NCI-H1105 treated with DMSO at 0.1 percent for 48 hours (cell line): Measurements from ENCODE around the gene NSDHL.
"Not testable (repeated sequence)": the region's sequence is repeated elsewhere in the genome, so short reads cannot be mapped to it uniquely, and the experiment has no call there.

Experiments
- DNase-seq: peaks from one replicate; lab custom pipeline; 2025; lab: John Stamatoyannopoulos, UW

Gene NSDHL

DNA sequence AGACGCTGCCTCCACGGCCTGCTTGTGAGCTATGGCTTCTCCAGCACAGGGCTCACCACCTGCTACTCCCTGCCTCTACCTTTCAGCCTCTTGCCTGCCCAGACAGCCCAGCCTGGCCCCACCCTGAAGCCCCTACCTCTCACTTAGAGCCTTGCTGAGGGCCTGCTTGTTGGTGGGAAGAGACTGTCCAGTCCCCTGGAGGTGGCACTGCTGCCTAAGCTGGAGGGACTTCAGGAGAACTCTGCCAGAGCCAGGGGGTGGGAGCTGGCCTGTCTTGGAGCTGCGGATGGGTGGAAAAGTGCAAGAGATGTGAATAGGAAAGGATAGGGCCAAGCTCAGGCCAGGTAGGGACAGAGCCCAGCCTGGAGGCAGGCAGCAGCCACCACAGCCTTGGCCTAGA lies 64.3 kb downstream of the NSDHL start:
- no peak for DNase-seq

DNA sequence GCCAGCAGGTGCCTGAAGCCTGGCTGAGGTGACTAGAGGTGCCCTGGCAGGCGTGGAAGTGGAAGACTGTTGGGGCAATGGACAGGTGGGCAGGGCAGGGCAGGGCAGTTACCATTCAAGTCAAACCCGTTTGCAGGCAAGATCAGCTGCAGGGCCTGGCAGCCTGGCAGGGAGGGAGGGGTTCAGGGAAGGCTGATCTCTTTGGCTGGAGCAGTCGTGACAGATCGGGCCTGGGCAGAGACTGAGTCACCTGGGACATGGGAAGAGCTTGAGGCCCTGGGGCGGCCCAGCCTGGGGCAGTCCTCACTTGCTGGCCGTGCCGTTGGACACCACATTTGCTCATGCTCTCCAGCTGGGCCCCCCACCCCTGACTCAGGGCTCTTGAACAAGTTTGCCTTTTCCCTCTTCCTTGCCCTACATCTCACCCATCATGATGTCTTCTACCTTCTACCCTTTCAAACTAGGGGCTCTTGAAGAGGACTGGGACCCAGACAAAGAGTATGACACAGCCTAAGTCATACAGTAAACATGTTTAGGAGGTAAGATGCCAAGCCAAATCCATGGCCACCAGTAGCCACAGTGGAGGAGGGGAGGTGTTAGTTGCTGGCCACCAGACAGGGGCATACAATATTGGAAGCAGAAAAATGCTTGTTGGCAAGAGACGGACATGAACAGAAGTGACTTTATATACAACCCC lies 65.0 kb downstream of the NSDHL start:
- no peak for DNase-seq

- no peak for DNase-seq
These were observed 65.6 kb downstream of the NSDHL start for GRCh38 chrX:152896450-152896849.

- peak; percentile 9 for DNase-seq
These were observed 66.6 kb downstream of the NSDHL start, which contains the start of gene ZNF185 for GRCh38 chrX:152897222-152898131. TSS of gene ZNF185 (plus strand) at chrX:152898067. CDS start at chrX:152914490, 16,423 bp downstream.

GRCh38 chrX:152898442-152898841 lies 67.6 kb downstream of the NSDHL start:
- no peak for DNase-seq

DNA sequence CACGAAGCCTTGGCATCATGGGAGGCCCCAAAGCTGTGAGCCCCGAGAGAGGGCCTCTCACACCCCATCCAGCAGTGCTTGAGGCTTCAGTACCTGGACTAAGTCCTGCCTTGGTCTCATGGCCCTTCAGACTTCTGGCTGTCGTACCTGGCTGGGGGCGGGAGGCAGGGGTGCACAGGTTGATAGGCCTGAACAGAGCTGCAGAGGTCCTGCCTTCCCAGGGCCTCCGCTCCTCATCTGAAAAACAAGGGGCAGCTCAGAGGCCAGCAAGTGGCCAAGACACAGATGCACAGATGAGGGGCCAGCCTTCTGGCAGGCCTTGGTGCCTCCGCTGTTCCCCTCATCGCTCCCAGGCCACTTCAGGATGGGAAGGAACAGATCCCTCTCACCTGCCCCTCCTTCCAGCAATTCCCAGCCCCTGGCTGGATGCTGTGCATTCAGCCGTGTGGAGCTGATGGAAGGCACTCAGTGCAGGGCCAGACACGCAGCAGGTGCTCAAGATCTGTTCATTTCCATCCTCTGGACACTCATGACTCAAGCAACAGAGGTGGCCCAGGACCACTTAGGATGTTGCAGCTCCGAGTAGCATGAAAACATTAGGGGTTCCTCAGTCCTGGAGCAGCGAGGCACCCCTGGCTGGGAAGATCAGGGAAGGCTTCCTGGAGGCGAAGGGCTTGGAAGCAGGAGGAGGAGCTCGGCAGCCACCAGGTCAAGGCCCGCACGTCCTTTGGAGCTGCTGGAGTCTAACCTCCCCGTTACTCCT lies 68.4 kb downstream of the NSDHL start:
- no peak for DNase-seq

GRCh38 chrX:152899874-152900719 lies 69.2 kb downstream of the NSDHL start:
- DNase-seq: no peak

GRCh38 chrX:152900937-152901445 lies 70.1 kb downstream of the NSDHL start:
- no peak for DNase-seq

GRCh38 chrX:152901816-152902501 lies 71.1 kb downstream of the NSDHL start:
- no peak for DNase-seq

DNA sequence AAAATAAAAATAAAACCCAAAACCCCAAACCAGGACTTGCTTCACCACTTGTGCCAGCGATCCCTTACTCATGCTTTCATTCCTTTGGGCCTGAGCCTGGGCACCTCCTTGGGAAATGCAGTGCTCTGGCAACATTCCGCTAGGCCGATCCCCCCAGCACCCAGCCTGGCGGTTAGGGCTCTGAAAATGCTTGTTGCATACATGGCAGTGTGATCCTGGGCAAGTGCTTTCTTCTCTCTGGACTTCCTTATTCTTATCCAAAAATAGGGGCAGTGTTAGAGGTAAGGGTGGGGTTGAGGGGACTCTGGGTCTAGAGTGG lies 71.6 kb downstream of the NSDHL start:
- no peak for DNase-seq

GRCh38 chrX:152903589-152903988 lies 72.7 kb downstream of the NSDHL start:
- DNase-seq: no peak

- DNase-seq: peak; percentile 35
These were observed 73.6 kb downstream of the NSDHL start for GRCh38 chrX:152904151-152905080.

- DNase-seq: no peak
These were observed 74.2 kb downstream of the NSDHL start for GRCh38 chrX:152905081-152905420.

DNA sequence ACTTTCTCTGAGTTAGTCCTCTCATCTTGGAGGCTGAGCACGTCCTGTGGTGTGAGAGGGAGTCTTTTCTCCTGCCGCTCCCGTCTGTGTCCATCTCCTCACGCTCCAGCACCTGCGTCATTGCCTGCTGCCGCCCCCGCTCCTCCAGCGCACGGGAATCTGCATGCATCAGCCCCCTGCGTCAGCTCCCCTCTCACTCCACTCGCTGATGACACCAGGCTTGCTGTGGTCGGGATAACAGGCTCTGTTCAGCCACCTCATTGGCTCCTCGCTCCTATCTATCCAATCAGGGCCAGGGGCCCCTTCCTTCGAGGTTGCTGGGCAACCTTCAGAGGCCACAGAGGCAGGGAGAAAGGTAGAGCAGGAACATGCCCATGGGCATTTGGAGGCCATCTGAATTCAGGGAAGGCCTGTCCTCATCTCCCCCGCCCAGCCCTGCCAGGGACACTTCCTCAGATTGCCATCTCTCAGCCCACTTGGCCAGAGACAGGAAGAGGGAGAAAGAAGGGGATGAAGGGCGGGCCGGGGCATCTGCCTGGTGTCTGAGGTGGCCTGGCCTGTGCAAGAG lies 76.3 kb downstream of the NSDHL start:
- DNase-seq: no peak

GRCh38 chrX:152908486-152908885 lies 77.6 kb downstream of the NSDHL start:
- no peak for DNase-seq

- not testable (repeated sequence) for DNase-seq
These were observed 79.2 kb downstream of the NSDHL start for GRCh38 chrX:152910018-152910417.

DNA sequence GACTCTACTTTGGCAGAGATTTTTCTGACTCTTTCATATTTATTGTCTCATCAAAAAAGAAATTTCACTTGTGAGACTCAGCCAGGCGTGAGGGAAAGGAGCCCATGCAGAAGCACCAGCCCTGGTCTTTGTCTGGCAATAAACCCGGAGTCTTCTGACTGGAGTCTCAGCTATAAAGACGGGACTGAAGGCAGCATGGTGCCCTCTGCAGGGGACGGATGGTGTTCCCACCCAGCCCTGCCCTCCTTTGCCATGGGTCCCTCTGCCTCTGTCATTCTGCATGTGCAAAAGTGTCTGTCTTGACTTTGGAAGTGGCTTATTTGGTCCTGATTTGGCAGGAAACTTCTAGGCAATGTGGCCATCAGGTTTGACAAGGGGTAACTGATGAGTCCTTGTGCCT lies 81.2 kb downstream of the NSDHL start:
- no peak for DNase-seq

- no peak for DNase-seq
These were observed 81.8 kb downstream of the NSDHL start for GRCh38 chrX:152912641-152913040.

DNA sequence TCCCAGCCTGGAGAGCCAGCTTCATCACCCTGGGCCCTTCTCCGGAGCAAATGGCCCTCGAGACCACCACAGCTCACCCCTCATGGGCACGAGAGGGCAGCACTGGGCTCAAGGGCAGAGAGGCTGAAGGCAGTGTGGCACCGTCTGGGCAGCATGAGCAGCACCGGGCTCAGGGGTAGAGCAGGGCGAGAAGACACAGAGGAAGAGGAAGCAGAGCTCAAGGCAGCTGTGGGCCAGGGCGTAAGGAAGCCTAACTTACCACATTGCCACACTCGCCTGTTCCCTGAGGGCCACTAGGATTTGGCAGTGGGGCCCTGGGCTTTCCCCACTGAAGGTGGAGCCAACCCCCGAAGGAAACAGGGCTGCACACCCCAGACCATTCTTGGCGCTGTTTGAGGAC lies 82.5 kb downstream of the NSDHL start:
- DNase-seq: no peak

DNA sequence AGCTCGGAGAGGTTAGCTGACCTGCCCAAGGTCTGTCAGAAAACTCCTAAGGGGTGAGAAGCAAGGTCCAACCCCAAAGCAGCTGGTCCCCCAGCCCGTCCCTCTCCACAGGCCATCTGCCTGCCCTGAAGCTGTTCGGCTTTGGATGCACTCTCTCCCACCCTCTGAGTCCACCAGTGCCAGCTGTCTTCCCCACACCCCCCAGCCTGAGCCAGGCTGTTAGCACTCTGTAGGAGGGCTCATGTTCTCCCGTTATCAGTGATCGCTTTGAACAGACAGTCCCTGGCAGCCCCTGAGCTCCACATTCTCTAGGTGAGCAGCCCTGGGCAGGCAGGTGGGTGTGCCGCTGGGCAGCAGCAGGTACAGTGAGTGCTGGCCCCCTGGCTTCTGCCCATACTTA lies 83.0 kb downstream of the NSDHL start:
- no peak for DNase-seq
